ENCODE data around the gene FXN. TPM values are rescaled to one million over a fixed set of nuclear protein-coding genes. Genes with fewer than 3 reads are reported as not detected.

FXN gene
- total RNA-seq, 2 experiments from 2014 or later, result 27.2 to 32.0 TPM

DNA sequence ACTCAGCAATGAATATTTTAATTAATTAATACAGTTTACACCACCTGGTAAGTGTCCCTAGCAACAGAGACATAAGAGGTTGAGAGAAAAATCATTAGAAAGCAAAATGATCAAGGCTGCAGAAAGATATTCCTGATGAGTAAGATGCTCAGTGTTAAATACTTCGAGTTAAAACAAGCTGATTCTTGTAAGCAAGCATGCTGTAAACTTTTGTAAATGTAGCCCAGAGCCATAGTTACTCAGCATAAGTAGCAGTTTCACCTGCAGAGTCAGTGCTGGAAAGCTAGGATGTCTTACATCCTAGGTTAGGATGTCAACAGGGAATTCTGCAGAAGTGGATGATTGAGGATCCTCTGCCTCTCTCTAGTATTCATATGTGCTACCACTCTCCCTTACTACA lies 25.8 kb upstream of the FXN start:
- Mint-ChIP-seq H3K4me3 (no peak overlapping the region), H3K36me3 (ENCODE audit: low read depth) (no peaks in the 10 kb centered on the region), H3K4me1 (peaks cover 16% of the 10 kb centered on the region), H3K9me3 (no peaks in the 10 kb centered on the region), H3K27ac (no peak overlapping the region), H3K27me3 (peaks cover 17% of the 10 kb centered on the region)
- CTCF ChIA-PET, result interaction anchor here (1.0 to 1.9 kb wide), 3 partner anchors 9 to 323 kb away, joined by 3 to 9 read pairs (median 6); no protein-coding TSS in a partner anchor
- POLR2A ChIA-PET, result no interaction called here
- no peak for DNase-seq

DNA sequence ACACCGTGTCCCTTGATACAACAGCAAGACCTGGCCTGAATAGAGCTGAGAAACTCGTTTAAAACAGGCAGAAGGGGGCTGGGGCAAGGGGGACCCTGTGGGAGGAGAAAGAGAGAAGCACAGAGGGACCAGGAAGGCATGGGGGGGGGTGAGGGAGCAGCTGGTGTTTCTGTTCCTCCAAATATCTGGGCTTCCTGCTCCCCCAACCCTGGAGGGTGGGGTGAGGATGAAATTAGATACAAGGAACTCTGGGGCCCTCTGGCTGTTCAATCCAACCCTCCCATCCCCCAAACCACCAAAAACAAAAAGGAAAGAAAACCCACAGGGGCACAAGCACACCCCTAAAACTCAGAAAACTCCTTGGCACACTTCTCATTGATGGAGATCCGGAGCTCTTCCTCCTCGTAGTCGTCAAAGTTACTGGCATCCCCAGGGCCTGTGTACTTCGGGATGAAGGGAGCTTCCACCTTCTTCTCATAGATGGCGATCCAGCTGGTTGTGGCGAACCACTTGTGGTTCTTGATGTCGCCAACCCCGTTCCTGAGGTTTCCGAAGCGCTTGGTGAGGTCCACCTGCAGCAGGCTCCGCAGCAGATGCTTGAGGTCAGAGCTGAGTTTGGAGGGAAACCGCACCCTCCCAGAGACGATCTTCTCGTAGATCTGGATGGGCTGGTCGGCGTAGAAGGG lies 22.7 kb upstream of the FXN start:
- CTCF ChIA-PET, result interaction anchor here (0.9 to 1.8 kb wide), 7 partner anchors 8 to 23 kb away, joined by 3 to 5 read pairs (median 4); partner anchors contain the start of gene FXN
- no peaks in the 10 kb centered on the region for H3K36me3 Mint-ChIP-seq (ENCODE audit: low read depth)
- peaks cover 16% of the 10 kb centered on the region for H3K4me1 Mint-ChIP-seq
- DNase-seq, result peak; percentile 10
- H3K9me3 Mint-ChIP-seq, result no peaks in the 10 kb centered on the region
- peaks cover 35% of the 10 kb centered on the region for H3K27me3 Mint-ChIP-seq
- H3K4me3 Mint-ChIP-seq, result peak overlapping the region; percentile 14
- POLR2A ChIA-PET, result no interaction called here
- H3K27ac Mint-ChIP-seq, result peak overlapping the region; percentile 43

DNA sequence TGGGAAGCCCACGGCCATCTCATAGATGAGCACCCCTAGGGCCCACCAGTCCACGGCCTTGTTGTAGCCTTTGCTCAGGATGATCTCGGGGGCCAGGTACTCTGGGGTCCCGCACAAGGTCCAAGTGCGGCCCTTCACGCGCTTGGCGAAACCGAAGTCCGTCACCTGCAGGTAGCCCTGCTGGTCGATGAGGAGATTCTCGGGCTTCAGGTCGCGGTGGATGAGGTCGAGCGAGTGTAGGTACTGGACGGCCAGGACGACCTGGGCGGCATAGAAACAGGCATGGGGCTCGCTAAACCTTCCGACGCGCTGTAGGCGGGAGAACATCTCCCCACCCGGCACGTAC lies 22.2 kb upstream of the FXN start:
- no peaks in the 10 kb centered on the region for H3K9me3 Mint-ChIP-seq
- H3K27ac Mint-ChIP-seq, result no peak overlapping the region
- ChIA-PET POLR2A (no interaction called here), CTCF (interaction anchor here (0.9 to 1.8 kb wide), 5 partner anchors 9 to 22 kb away, joined by 3 to 5 read pairs (median 4); partner anchors contain the start of gene FXN)
- no peak overlapping the region for H3K4me3 Mint-ChIP-seq
- H3K36me3 Mint-ChIP-seq (ENCODE audit: low read depth), result no peaks in the 10 kb centered on the region
- DNase-seq, result no peak
- H3K27me3 Mint-ChIP-seq, result peaks cover 33% of the 10 kb centered on the region
- H3K4me1 Mint-ChIP-seq, result peaks cover 21% of the 10 kb centered on the region

DNA sequence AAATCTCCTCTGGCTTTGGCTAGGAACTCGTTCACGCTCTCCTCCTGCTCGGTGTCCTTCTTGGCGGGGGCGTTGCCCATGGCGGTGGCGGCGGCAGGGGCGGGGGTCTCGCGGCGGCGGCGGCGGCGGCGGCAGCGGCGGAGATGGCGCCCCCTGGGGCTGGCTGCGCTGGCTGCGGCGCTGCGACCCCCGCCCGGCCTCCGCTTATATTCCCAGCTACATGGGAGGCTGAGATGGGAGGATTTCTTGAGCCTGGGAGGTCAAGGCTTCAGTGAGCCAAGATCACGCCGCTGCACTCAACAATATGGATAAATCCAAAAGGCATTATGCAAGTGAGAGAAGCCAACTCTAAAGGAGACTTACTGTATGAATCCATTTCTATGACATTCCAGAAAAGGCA lies 21.5 kb upstream of the FXN start, which contains the start of gene PRKACG:
TSS of gene PRKACG (minus strand) at position 101 of the 400 bp plus-strand sequence. CDS start at position 80, 21 bp downstream.
- no peak for DNase-seq
- peak within 1 kb of the TSS; percentile 14 for H3K4me3 Mint-ChIP-seq
- H3K36me3 Mint-ChIP-seq (ENCODE audit: low read depth), result no peaks in the 10 kb centered on the region
- no peaks in the 10 kb centered on the region for H3K9me3 Mint-ChIP-seq
- peaks cover 27% of the 10 kb centered on the region for H3K4me1 Mint-ChIP-seq
- H3K27me3 Mint-ChIP-seq, result peaks cover 33% of the 10 kb centered on the region
- ChIA-PET CTCF (interaction anchor here (0.9 to 1.4 kb wide), 3 partner anchors 10 to 16 kb away, joined by 3 to 4 read pairs (median 3); no protein-coding TSS in a partner anchor), POLR2A (no interaction called here)
- H3K27ac Mint-ChIP-seq, result peak within 1 kb of the TSS; percentile 43

DNA sequence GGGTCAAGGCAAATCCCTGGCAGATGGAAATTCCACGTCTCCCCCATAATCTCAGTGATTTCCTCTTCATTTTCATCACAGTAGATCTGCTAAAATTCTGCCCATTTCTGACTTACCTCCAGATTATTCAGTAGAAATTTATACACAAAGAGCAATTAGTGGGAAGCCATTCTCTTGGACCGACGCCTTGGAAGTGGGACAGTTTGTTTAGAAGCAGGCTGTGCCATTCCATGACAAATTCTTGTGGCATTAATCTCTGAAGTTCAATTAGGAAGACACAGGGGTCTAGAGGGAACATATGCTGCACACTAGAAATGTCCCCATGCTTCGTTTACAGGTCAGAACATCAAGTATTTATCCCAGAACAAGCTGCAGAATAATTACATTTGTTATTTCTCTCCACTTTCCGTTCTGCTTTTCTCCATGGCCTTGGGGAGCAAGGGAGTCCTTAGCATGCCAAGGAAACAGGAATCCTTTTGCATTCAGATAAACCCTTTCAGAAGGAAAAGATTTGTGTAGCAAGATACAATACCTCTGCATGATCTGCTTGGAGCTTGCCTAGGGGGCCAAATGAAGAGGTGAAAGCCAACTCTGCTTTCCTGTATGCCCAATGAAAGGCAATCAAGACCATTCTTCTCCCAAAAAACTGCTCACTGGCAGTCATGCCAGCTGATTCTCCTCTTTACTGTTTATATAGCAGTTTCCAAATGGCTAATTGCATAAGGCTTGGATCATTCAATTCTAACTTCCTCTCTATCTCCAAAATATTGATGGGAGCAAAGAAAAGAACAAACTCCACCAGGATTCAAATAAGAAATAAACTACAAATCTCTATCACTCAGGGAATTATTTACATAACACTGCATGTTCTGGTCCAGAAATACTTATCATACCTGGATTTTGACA lies 19.1 kb upstream of the FXN start:
- H3K4me1 Mint-ChIP-seq, result peaks cover 48% of the 10 kb centered on the region
- DNase-seq, result no peak
- H3K4me3 Mint-ChIP-seq, result no peak overlapping the region
- no peak overlapping the region for H3K27ac Mint-ChIP-seq
- H3K36me3 Mint-ChIP-seq (ENCODE audit: low read depth), result peaks cover 3% of the 10 kb centered on the region
- peaks cover 30% of the 10 kb centered on the region for H3K27me3 Mint-ChIP-seq
- ChIA-PET CTCF (interaction anchor here (1.7 kb wide), 1 partner anchor 17 kb away, joined by 8 read pairs; no protein-coding TSS in a partner anchor), POLR2A (no interaction called here)
- no peaks in the 10 kb centered on the region for H3K9me3 Mint-ChIP-seq

GRCh38 chr9:69018737-69019136 lies 16.8 kb upstream of the FXN start:
- ChIA-PET CTCF (interaction anchor here (1.0 kb wide), 1 partner anchor 9 kb away, joined by 9 read pairs; no protein-coding TSS in a partner anchor), POLR2A (no interaction called here)
- Mint-ChIP-seq H3K4me3 (no peak overlapping the region), H3K9me3 (no peaks in the 10 kb centered on the region), H3K27ac (peak overlapping the region; percentile 87), H3K36me3 (ENCODE audit: low read depth) (peaks cover 5% of the 10 kb centered on the region), H3K27me3 (peaks cover 23% of the 10 kb centered on the region), H3K4me1 (peaks cover 50% of the 10 kb centered on the region)
- DNase-seq, result no peak

DNA sequence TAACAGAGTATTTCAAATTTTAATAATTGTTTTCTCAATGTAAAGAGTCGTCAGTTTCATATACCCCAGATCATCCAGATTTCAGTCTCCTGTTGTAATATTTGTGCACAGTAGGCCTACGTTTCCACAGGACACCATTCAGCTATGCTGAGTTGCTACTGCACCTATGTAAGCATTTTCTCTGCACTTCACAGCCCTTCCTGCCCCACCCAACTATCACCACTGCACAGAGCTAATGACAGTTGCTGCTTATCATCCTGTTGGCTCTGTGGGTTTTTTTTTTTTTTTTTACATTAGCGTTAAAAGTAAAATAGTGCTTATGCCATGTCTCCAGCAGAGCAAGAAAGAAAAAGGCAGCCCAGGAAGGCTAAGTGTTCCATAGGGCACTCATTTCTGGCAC lies 15.7 kb upstream of the FXN start:
- ChIA-PET CTCF (interaction anchor here (0.7 to 1.6 kb wide), 7 partner anchors 10 to 292 kb away, joined by 3 to 9 read pairs (median 6); partner anchors contain the start of gene FXN), POLR2A (no interaction called here)
- Mint-ChIP-seq H3K4me3 (peak overlapping the region; percentile 31), H3K27ac (peak overlapping the region; percentile 87), H3K27me3 (peaks cover 27% of the 10 kb centered on the region), H3K4me1 (peaks cover 59% of the 10 kb centered on the region), H3K9me3 (no peaks in the 10 kb centered on the region), H3K36me3 (ENCODE audit: low read depth) (peaks cover 5% of the 10 kb centered on the region)
- peak; percentile 76 for DNase-seq

- Mint-ChIP-seq H3K27ac (peak overlapping the region; percentile 87), H3K9me3 (no peaks in the 10 kb centered on the region), H3K27me3 (peaks cover 23% of the 10 kb centered on the region), H3K4me3 (no peak overlapping the region), H3K4me1 (peaks cover 59% of the 10 kb centered on the region), H3K36me3 (ENCODE audit: low read depth) (peaks cover 5% of the 10 kb centered on the region)
- ChIA-PET POLR2A (no interaction called here), CTCF (interaction anchor here (0.7 to 1.6 kb wide), 6 partner anchors 11 to 202 kb away, joined by 3 to 8 read pairs (median 6); partner anchors contain the start of gene FXN)
- no peak for DNase-seq
Observed at GRCh38 chr9:69020301-69021145, 15.0 kb upstream of the FXN start.

GRCh38 chr9:69023650-69024049 lies 11.9 kb upstream of the FXN start:
- Mint-ChIP-seq H3K27ac (peak overlapping the region; percentile 58), H3K27me3 (peaks cover 9% of the 10 kb centered on the region), H3K4me3 (no peak overlapping the region), H3K36me3 (ENCODE audit: low read depth) (peaks cover 5% of the 10 kb centered on the region), H3K4me1 (peaks cover 77% of the 10 kb centered on the region), H3K9me3 (peaks cover under 1% of the 10 kb centered on the region)
- ChIA-PET CTCF (interaction anchor here (1.4 to 2.3 kb wide), 2 partner anchors 12 to 26 kb away, joined by 3 to 10 read pairs; partner anchors contain the start of gene FXN), POLR2A (no interaction called here)
- DNase-seq, result no peak

GRCh38 chr9:69027355-69028097 lies 8.0 kb upstream of the FXN start:
- no peak overlapping the region for H3K4me3 Mint-ChIP-seq
- H3K27ac Mint-ChIP-seq, result peak overlapping the region; percentile 39
- ChIA-PET CTCF (interaction anchor here (1.0 kb wide), 1 partner anchor 468 kb away, joined by 3 read pairs; no protein-coding TSS in a partner anchor), POLR2A (no interaction called here)
- H3K4me1 Mint-ChIP-seq, result peaks cover 77% of the 10 kb centered on the region
- peak; percentile 69 for DNase-seq
- peaks cover 9% of the 10 kb centered on the region for H3K27me3 Mint-ChIP-seq
- peaks cover 18% of the 10 kb centered on the region for H3K36me3 Mint-ChIP-seq (ENCODE audit: low read depth)
- peaks cover 15% of the 10 kb centered on the region for H3K9me3 Mint-ChIP-seq

- H3K27ac Mint-ChIP-seq, result peak overlapping the region; percentile 84
- H3K4me3 Mint-ChIP-seq, result peak overlapping the region; percentile 46
- peaks cover 15% of the 10 kb centered on the region for H3K9me3 Mint-ChIP-seq
- H3K27me3 Mint-ChIP-seq, result peaks cover 4% of the 10 kb centered on the region
- POLR2A ChIA-PET, result interaction anchor here (0.6 kb wide), 1 partner anchor 68 kb away, joined by 4 read pairs; no protein-coding TSS in a partner anchor
- peak; percentile 82 for DNase-seq
- CTCF ChIA-PET, result no interaction called here
- peaks cover 68% of the 10 kb centered on the region for H3K4me1 Mint-ChIP-seq
- peaks cover 18% of the 10 kb centered on the region for H3K36me3 Mint-ChIP-seq (ENCODE audit: low read depth)
Observed at GRCh38 chr9:69028754-69029153, 6.8 kb upstream of the FXN start.
